ENCODE data around the gene TNFRSF1A. TPM values are rescaled to one million over a fixed set of nuclear protein-coding genes. Genes with fewer than 3 reads are reported as not detected.

TNFRSF1A gene
- polyA plus RNA-seq, 1 donor from 2014 or later = 4.5 TPM

DNA sequence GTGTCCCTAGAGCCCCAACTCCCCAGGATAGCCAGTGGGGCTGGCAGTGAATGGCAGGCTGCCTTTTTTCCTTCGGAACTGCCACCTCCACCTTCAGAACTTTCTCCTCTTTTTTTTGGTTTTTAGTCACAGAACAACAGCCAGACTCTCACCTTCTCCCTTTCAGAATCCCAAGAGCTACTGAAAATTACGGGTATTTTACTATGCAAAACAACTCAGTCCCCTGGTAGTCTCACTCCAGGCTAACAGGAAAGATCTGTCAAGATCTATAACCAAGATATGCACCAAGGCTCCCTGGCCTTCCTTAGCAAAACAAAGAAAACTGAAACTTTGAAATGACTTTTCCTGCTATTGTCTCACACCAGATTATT, 18.9 kb downstream of the TNFRSF1A start:
- Histone ChIP-seq H3K9ac (ENCODE audit: low read length) (no peak overlapping the region), H2AFZ (ENCODE audit: low read depth, low read length) (no peak overlapping the region), H4K20me1 (ENCODE audit: insufficient read depth) (no peaks in the 10 kb centered on the region), H3K27me3 (ENCODE audit: insufficient read depth, low read depth, low read length) (no peaks in the 10 kb centered on the region), H3K4me3 (ENCODE audit: low read length) (no peak overlapping the region), H3K4me2 (ENCODE audit: low read length) (no peak overlapping the region), H3K36me3 (ENCODE audit: insufficient read depth, low read length) (no peaks in the 10 kb centered on the region), H3K27ac (ENCODE audit: low read length) (no peak overlapping the region), H3K9me2 (ENCODE audit: insufficient read depth, low read length) (no peaks in the 10 kb centered on the region), H3F3A (ENCODE audit: insufficient read depth, low read length, poor library complexity, severe bottlenecking) (no peaks in the 10 kb centered on the region), H3K79me2 (replicated peaks; ENCODE audit: insufficient read depth, low read length) (no peaks in the 10 kb centered on the region), H3K9me3 (ENCODE audit: low read length) (no peaks in the 10 kb centered on the region)
- TF ChIP-seq POLR2AphosphoS5 (IDR thresholded peaks at IDR 0.05) = no peak
- TF ChIP-seq, protein P1, sequence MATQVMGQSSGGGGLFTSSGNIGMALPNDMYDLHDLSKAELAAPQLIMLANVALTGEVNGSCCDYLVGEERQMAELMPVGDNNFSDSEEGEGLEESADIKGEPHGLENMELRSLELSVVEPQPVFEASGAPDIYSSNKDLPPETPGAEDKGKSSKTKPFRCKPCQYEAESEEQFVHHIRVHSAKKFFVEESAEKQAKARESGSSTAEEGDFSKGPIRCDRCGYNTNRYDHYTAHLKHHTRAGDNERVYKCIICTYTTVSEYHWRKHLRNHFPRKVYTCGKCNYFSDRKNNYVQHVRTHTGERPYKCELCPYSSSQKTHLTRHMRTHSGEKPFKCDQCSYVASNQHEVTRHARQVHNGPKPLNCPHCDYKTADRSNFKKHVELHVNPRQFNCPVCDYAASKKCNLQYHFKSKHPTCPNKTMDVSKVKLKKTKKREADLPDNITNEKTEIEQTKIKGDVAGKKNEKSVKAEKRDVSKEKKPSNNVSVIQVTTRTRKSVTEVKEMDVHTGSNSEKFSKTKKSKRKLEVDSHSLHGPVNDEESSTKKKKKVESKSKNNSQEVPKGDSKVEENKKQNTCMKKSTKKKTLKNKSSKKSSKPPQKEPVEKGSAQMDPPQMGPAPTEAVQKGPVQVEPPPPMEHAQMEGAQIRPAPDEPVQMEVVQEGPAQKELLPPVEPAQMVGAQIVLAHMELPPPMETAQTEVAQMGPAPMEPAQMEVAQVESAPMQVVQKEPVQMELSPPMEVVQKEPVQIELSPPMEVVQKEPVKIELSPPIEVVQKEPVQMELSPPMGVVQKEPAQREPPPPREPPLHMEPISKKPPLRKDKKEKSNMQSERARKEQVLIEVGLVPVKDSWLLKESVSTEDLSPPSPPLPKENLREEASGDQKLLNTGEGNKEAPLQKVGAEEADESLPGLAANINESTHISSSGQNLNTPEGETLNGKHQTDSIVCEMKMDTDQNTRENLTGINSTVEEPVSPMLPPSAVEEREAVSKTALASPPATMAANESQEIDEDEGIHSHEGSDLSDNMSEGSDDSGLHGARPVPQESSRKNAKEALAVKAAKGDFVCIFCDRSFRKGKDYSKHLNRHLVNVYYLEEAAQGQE (IDR thresholded peaks at IDR 0.05; ENCODE audit: borderline replicate concordance) = no peak
- no peak for TF ChIP-seq EP300 (conservative IDR thresholded peaks at IDR 0.05; ENCODE audit: poor library complexity, severe bottlenecking)
- TF ChIP-seq MXI1 (conservative IDR thresholded peaks at IDR 0.05; ENCODE audit: poor library complexity, severe bottlenecking) = no peak
- TF ChIP-seq TAF1 (IDR thresholded peaks at IDR 0.05; ENCODE audit: low read depth) = no peak
- TF ChIP-seq, protein P2, sequence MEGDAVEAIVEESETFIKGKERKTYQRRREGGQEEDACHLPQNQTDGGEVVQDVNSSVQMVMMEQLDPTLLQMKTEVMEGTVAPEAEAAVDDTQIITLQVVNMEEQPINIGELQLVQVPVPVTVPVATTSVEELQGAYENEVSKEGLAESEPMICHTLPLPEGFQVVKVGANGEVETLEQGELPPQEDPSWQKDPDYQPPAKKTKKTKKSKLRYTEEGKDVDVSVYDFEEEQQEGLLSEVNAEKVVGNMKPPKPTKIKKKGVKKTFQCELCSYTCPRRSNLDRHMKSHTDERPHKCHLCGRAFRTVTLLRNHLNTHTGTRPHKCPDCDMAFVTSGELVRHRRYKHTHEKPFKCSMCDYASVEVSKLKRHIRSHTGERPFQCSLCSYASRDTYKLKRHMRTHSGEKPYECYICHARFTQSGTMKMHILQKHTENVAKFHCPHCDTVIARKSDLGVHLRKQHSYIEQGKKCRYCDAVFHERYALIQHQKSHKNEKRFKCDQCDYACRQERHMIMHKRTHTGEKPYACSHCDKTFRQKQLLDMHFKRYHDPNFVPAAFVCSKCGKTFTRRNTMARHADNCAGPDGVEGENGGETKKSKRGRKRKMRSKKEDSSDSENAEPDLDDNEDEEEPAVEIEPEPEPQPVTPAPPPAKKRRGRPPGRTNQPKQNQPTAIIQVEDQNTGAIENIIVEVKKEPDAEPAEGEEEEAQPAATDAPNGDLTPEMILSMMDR (IDR thresholded peaks at IDR 0.05; ENCODE audit: poor library complexity, severe bottlenecking) = no peak
- TF ChIP-seq SMC3 (conservative IDR thresholded peaks at IDR 0.05; ENCODE audit: poor library complexity) = no peak
- TF ChIP-seq EZH2 (IDR thresholded peaks at IDR 0.05; ENCODE audit: borderline replicate concordance, insufficient read depth, low read length, poor library complexity, severe bottlenecking) = no peak
- TF ChIP-seq RAD21 (conservative IDR thresholded peaks at IDR 0.05) = no peak

DNA sequence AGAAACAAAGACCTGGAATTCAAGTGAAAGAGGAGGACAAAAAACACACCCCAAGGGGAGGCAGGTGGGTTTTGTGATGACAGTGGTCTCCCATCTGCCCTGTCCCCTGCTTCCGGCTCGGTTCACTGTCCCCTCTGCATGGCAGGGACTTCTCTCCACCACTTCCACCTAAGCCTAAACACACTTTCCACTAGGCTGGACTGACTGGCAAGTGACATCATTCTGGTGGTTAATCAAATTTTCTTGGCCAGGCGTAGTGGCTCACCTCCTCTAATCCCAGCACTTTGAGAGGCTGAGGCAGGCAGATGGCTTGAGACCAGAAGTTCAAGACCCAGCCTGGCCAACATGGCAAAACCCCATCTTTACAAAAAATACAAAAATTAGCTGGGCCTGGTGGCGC, 19.5 kb downstream of the TNFRSF1A start:
- TF ChIP-seq MXI1 (conservative IDR thresholded peaks at IDR 0.05; ENCODE audit: poor library complexity, severe bottlenecking) (no peak), POLR2AphosphoS5 (IDR thresholded peaks at IDR 0.05) (no peak), EP300 (conservative IDR thresholded peaks at IDR 0.05; ENCODE audit: poor library complexity, severe bottlenecking) (no peak), EZH2 (IDR thresholded peaks at IDR 0.05; ENCODE audit: borderline replicate concordance, insufficient read depth, low read length, poor library complexity, severe bottlenecking) (no peak), TAF1 (IDR thresholded peaks at IDR 0.05; ENCODE audit: low read depth) (no peak), RAD21 (conservative IDR thresholded peaks at IDR 0.05) (no peak), SMC3 (conservative IDR thresholded peaks at IDR 0.05; ENCODE audit: poor library complexity) (no peak)
- TF ChIP-seq, protein P2 (IDR thresholded peaks at IDR 0.05; ENCODE audit: poor library complexity, severe bottlenecking) = no peak
- TF ChIP-seq, protein P1 (IDR thresholded peaks at IDR 0.05; ENCODE audit: borderline replicate concordance) = no peak
- Histone ChIP-seq H4K20me1 (ENCODE audit: insufficient read depth) (no peaks in the 10 kb centered on the region), H2AFZ (ENCODE audit: low read depth, low read length) (no peak overlapping the region), H3K4me2 (ENCODE audit: low read length) (no peak overlapping the region), H3K9me2 (ENCODE audit: insufficient read depth, low read length) (no peaks in the 10 kb centered on the region), H3F3A (ENCODE audit: insufficient read depth, low read length, poor library complexity, severe bottlenecking) (no peaks in the 10 kb centered on the region), H3K9ac (ENCODE audit: low read length) (no peak overlapping the region), H3K4me3 (ENCODE audit: low read length) (no peak overlapping the region), H3K9me3 (ENCODE audit: low read length) (no peaks in the 10 kb centered on the region), H3K79me2 (replicated peaks; ENCODE audit: insufficient read depth, low read length) (no peaks in the 10 kb centered on the region), H3K27me3 (ENCODE audit: insufficient read depth, low read depth, low read length) (no peaks in the 10 kb centered on the region), H3K36me3 (ENCODE audit: insufficient read depth, low read length) (no peaks in the 10 kb centered on the region), H3K27ac (ENCODE audit: low read length) (no peak overlapping the region)
